NCI-H128 (cell line): Measurements from ENCODE around the gene FAM111A.

Source experiments
- DNase-seq: peaks from one replicate; lab custom pipeline; 2025; ENCODE audit not compliant: unreplicated experiment; lab: John Stamatoyannopoulos, UW

Gene FAM111A

GRCh38 chr11:59199546-59200422 is 57.1 kb downstream of the FAM111A start:
- DNase-seq, result no peak

DNA sequence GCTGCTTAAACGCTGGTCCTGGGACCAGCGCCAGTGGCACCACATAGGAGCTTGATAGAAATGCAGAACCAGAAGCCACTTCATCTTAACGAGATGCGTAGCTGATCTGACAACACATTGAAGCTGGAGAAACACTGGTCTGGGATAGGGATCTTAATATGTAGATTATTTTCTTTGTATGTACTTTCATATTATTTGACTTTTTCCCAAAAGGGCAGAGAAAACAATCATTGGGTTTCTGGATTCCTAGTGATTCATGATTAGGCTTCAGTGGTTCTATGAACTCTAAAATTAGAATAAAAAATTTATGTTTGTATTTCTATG is 57.7 kb downstream of the FAM111A start:
- DNase-seq, result no peak

DNA sequence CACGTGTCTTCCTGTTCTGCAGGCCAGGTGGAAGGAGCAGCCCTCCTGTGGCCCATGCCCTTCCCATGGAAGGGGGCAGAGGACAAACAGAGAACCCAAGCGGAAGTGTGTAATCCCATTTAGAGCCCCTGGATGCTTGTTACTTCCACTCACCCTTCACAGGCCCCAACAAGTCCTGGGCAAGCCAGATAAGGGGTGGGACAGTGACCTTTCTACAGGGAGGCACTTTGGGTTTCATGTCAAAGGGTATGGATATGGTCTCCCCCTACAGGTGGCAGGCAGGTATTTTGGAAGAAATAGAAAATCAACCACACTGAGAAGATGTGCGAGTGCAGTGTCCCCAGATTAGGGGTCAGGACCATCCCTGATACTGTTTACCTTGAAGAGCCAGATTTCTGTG is 58.7 kb downstream of the FAM111A start:
- no peak for DNase-seq
